Ishikawa (cell line): ENCODE results near the gene PGBD5.

Experiments used
- CEBPB ChIP-seq: IDR thresholded peaks from 2 replicates; pipeline ENCODE4 v1.6.1; 2012
- CREB1 ChIP-seq: IDR thresholded peaks from 2 replicates; pipeline ENCODE4 v1.6.1; 2012; ENCODE audit warnings: low read depth
- EGR1 ChIP-seq: IDR thresholded peaks from 2 replicates; pipeline ENCODE4 v1.6.1; 2012
- EP300 ChIP-seq: IDR thresholded peaks from 2 replicates; pipeline ENCODE4 v1.6.1; 2012; ENCODE audit warnings: borderline replicate concordance
- FOXM1 ChIP-seq: IDR thresholded peaks from 2 replicates; pipeline ENCODE4 v1.6.1; 2012; ENCODE audit warnings: low read depth, borderline replicate concordance
- MAX ChIP-seq: IDR thresholded peaks from 2 replicates; pipeline ENCODE4 v1.6.1; 2012
- NFIC ChIP-seq: IDR thresholded peaks from 2 replicates; pipeline ENCODE4 v1.6.1; 2012
- RAD21 ChIP-seq: IDR thresholded peaks from 2 replicates; pipeline ENCODE4 v1.6.1; 2012; ENCODE audit warnings: low read depth
- TAF1 ChIP-seq: IDR thresholded peaks from 2 replicates; pipeline ENCODE4 v1.6.1; 2012; ENCODE audit warnings: low read depth, mild to moderate bottlenecking
- TCF12 ChIP-seq: IDR thresholded peaks from 2 replicates; pipeline ENCODE4 v1.6.1; 2012; ENCODE audit warnings: low read depth
- TEAD4 ChIP-seq: IDR thresholded peaks from 2 replicates; pipeline ENCODE4 v1.6.1; 2012
- USF1 ChIP-seq: IDR thresholded peaks from 2 replicates; pipeline ENCODE4 v1.6.1; 2012
- YY1 ChIP-seq: IDR thresholded peaks from 2 replicates; pipeline ENCODE4 v1.6.1; 2012; ENCODE audit warnings: low read depth
- ZBTB7A ChIP-seq: IDR thresholded peaks from 2 replicates; pipeline ENCODE4 v1.6.1; 2012; ENCODE audit warnings: low read depth
- TF ChIP-seq, protein P1 (sequence below): IDR thresholded peaks from 2 replicates; pipeline ENCODE4 v1.6.1; 2012; ENCODE audit warnings: low read depth, mild to moderate bottlenecking

Gene PGBD5

DNA sequence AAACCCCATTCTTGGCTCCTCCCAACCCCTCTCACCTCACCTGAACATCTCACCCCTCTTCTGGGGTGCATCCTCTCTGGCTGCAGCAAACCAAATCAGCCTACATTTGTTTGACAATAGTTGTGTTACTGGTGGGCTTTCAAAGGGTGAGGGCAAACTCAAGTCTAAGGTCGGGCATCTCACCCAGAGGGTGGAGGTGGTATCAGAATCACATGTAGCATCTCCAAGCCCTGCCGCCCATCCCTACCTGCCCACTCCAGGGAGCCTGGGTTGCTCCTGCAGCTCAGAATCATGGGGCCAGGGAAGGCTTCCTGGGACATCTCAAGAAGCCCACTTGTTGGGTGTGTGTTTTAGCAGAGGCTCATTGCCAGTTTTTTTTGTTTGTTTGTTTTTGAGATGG is 35.8 kb downstream of the PGBD5 start:
- TF ChIP-seq TEAD4 (no peak), CEBPB (no peak)

DNA sequence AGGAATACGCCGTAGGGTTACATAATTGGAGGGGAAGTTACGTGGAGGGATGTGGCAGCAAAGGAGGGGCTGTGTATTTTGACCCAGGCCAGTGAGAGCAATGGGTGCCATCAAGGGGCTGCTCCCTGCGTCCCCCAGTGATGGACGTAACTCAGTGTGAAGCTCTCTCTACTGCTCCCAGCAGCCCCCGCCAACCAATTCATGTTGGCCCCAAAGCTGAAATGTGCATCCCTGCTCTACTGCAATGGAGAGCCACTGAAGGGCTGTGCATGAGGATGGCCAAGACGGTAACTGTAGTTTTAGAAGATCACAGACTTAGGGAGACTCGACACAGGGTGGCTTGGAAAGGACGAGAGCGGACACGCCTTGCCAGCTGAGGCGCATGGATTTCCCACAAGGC is 38.3 kb downstream of the PGBD5 start:
- no peak for TF ChIP-seq RAD21
- TF ChIP-seq YY1 = no peak
- no peak for TF ChIP-seq MAX
- TF ChIP-seq EGR1 = no peak
- TF ChIP-seq ZBTB7A = no peak
- TF ChIP-seq TCF12 = no peak
- TF ChIP-seq USF1 = no peak
- TF ChIP-seq FOXM1 = no peak
- TF ChIP-seq TEAD4 = no peak
- no peak for TF ChIP-seq NFIC
- TF ChIP-seq, protein P1, sequence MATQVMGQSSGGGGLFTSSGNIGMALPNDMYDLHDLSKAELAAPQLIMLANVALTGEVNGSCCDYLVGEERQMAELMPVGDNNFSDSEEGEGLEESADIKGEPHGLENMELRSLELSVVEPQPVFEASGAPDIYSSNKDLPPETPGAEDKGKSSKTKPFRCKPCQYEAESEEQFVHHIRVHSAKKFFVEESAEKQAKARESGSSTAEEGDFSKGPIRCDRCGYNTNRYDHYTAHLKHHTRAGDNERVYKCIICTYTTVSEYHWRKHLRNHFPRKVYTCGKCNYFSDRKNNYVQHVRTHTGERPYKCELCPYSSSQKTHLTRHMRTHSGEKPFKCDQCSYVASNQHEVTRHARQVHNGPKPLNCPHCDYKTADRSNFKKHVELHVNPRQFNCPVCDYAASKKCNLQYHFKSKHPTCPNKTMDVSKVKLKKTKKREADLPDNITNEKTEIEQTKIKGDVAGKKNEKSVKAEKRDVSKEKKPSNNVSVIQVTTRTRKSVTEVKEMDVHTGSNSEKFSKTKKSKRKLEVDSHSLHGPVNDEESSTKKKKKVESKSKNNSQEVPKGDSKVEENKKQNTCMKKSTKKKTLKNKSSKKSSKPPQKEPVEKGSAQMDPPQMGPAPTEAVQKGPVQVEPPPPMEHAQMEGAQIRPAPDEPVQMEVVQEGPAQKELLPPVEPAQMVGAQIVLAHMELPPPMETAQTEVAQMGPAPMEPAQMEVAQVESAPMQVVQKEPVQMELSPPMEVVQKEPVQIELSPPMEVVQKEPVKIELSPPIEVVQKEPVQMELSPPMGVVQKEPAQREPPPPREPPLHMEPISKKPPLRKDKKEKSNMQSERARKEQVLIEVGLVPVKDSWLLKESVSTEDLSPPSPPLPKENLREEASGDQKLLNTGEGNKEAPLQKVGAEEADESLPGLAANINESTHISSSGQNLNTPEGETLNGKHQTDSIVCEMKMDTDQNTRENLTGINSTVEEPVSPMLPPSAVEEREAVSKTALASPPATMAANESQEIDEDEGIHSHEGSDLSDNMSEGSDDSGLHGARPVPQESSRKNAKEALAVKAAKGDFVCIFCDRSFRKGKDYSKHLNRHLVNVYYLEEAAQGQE = no peak
- TF ChIP-seq EP300 = no peak
- no peak for TF ChIP-seq TAF1
- TF ChIP-seq CEBPB = no peak
- TF ChIP-seq CREB1 = no peak

DNA sequence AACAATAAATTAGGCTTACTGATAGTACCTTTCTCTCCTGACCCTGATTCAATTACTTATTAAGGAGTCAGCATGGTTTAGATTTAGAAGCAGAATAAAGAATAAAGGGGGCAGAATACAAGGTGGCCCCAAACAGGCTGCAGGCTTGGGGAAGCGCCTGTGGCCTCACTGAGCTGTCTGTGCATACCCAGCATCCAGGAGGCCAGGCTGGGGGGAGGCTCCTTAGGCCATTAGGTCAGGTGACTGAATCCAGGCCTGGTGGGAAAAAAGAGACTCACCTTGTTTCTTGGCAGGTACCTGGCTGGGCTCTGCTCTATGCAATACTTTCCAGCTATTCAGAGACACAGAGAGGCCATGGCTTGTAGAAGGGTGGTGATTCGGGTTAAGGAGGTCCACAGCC is 38.8 kb downstream of the PGBD5 start:
- TF ChIP-seq USF1 (no peak), TEAD4 (no peak), CREB1 (no peak), FOXM1 (no peak), MAX (no peak), EGR1 (no peak), EP300 (no peak), TAF1 (no peak), RAD21 (no peak), CEBPB (no peak), NFIC (no peak), TCF12 (no peak)
- TF ChIP-seq, protein P1 = no peak

DNA sequence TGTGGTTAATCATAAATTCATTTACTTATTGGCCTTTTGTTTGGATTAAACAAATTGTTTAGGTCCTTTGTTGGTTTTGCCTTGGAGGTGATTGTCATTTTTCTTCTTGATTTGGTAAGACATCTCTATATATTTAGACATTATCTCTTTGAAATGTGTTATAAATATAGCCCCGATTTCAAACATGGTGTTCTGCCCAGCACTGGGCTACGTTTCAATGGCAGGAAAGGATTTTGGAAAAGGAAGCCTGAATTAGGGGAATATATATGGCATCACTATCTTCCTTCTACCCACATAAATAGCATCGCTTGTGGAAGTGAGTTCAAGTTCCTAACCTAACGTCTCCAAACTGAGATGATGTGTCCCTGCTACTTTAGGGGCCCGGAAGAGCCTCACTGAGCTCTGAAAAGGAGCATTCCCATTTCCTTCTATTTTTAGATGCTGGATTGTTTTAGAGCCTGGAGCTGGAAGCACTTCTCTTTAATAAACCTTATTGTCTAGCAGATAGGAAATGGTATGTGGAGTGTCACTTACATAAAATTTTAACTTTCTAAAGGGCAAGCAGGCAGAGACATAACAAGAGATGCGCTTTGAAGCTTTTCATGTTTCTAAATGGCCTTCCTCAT is 39.4 kb downstream of the PGBD5 start:
- TF ChIP-seq YY1 = no peak
- TF ChIP-seq, protein P1 = no peak
- TF ChIP-seq NFIC = no peak
- TF ChIP-seq CEBPB = no peak
- no peak for TF ChIP-seq CREB1
- TF ChIP-seq EP300 = no peak
- no peak for TF ChIP-seq TCF12
- TF ChIP-seq EGR1 = no peak
- no peak for TF ChIP-seq ZBTB7A
- no peak for TF ChIP-seq RAD21
- no peak for TF ChIP-seq USF1
- no peak for TF ChIP-seq FOXM1
- TF ChIP-seq TAF1 = no peak
- TF ChIP-seq MAX = no peak
- no peak for TF ChIP-seq TEAD4
